AG20443 (cell line): ENCODE results near the gene USP2.
A peak's percentile ranks its signal among the peaks of the same experiment; 100 is the strongest.
"Not testable (repeated sequence)": the region's sequence is repeated elsewhere in the genome, so short reads cannot be mapped to it uniquely, and the experiment has no call there.

Experiments used
- DNase-seq: peaks from one replicate; pipeline ENCODE4 v3.0.0; 2012; ENCODE audit warnings: low spot score, mixed read lengths

Gene USP2

GRCh38 chr11:119412072-119412471 is 30.6 kb upstream of the USP2 start:
- no peak for DNase-seq

- DNase-seq: no peak
Measured at GRCh38 chr11:119410501-119410900, 29.0 kb upstream of the USP2 start.

GRCh38 chr11:119409731-119410130 is 28.2 kb upstream of the USP2 start:
- DNase-seq: no peak

- DNase-seq: no peak
Measured at GRCh38 chr11:119406005-119406404, 24.5 kb upstream of the USP2 start.

- DNase-seq: not testable (repeated sequence)
Measured at GRCh38 chr11:119405448-119405847, 24.0 kb upstream of the USP2 start.

GRCh38 chr11:119404872-119405271 is 23.4 kb upstream of the USP2 start:
- peak; percentile 21 for DNase-seq

GRCh38 chr11:119403021-119403420 is 21.5 kb upstream of the USP2 start:
- DNase-seq: peak; percentile 73

- DNase-seq: no peak
Measured at GRCh38 chr11:119402470-119402869, 21.0 kb upstream of the USP2 start.

- DNase-seq: no peak
Measured at GRCh38 chr11:119400860-119401259, 19.4 kb upstream of the USP2 start.

GRCh38 chr11:119397740-119398139 is 16.2 kb upstream of the USP2 start:
- DNase-seq: no peak

GRCh38 chr11:119396835-119397234 is 15.3 kb upstream of the USP2 start:
- DNase-seq: no peak

GRCh38 chr11:119391275-119391674 is 9.8 kb upstream of the USP2 start:
- no peak for DNase-seq

- peak; percentile 32 for DNase-seq
Measured at GRCh38 chr11:119389611-119390254, 8.2 kb upstream of the USP2 start.

- DNase-seq: peak; percentile 1
Measured at GRCh38 chr11:119388103-119388502, 6.6 kb upstream of the USP2 start.

- DNase-seq: no peak
Measured at GRCh38 chr11:119384332-119384731, 2.8 kb upstream of the USP2 start.

GRCh38 chr11:119382513-119382912 is 1.0 kb upstream of the USP2 start:
- not testable (repeated sequence) for DNase-seq

GRCh38 chr11:119382101-119382500 is 611 bp upstream of the USP2 start:
- no peak for DNase-seq

- DNase-seq: no peak
Measured at GRCh38 chr11:119380827-119381180, 686 bp downstream of the USP2 start.

- DNase-seq: no peak
Measured at GRCh38 chr11:119380160-119380826, 1.2 kb downstream of the USP2 start.

- no peak for DNase-seq
Measured at GRCh38 chr11:119378851-119379465, 2.5 kb downstream of the USP2 start.

GRCh38 chr11:119377961-119378667 is 3.4 kb downstream of the USP2 start:
- DNase-seq: no peak

GRCh38 chr11:119377112-119377901 is 4.2 kb downstream of the USP2 start:
- no peak for DNase-seq
